GM23248 (cell line): ENCODE measurements around the gene UMAD1. TPM values are rescaled to one million over a fixed set of nuclear protein-coding genes. Genes with fewer than 3 reads are reported as not detected.

Source experiments
- DNase-seq: peaks from one replicate; pipeline ENCODE4 v3.0.0-alpha.2; 2015
- H2AFZ ChIP-seq: fragments of 200-600 bp; sonication (generic); 2 replicates; pipeline ENCODE4 v1.6.1; 2016; ENCODE audit warnings: antibody characterized with exemption
- H3F3A ChIP-seq: fragments of 200-600 bp; sonication (generic); 2 replicates; pipeline ENCODE4 v1.6.1; 2016; ENCODE audit warnings: mild to moderate bottlenecking, antibody characterized with exemption, mixed run types; ENCODE audit not compliant: insufficient read depth
- H3K27ac ChIP-seq: fragments of 200-600 bp; sonication (generic); 2 replicates; pipeline ENCODE4 v1.5.1; 2016; ENCODE audit warnings: mild to moderate bottlenecking
- H3K27me3 ChIP-seq: fragments of 200-600 bp; sonication (generic); replicated peaks from 2 replicates; pipeline ENCODE4 v1.6.1; 2016; ENCODE audit warnings: mild to moderate bottlenecking; ENCODE audit not compliant: insufficient read depth
- H3K36me3 ChIP-seq: fragments of 200-600 bp; sonication (generic); 2 replicates; pipeline ENCODE4 v1.6.1; 2016; ENCODE audit warnings: low read depth, mild to moderate bottlenecking
- H3K4me1 ChIP-seq: fragments of 200-600 bp; sonication (generic); 2 replicates; pipeline ENCODE4 v1.6.1; 2016; ENCODE audit warnings: mild to moderate bottlenecking; ENCODE audit not compliant: insufficient read depth
- H3K4me2 ChIP-seq: fragments of 200-600 bp; sonication (generic); one replicate; pipeline ENCODE4 v1.6.1; 2016; ENCODE audit warnings: mild to moderate bottlenecking; ENCODE audit not compliant: unreplicated experiment
- H3K4me3 ChIP-seq: fragments of 200-600 bp; sonication (generic); 2 replicates; pipeline ENCODE4 v1.5.1; 2016; ENCODE audit warnings: mild to moderate bottlenecking
- H3K79me2 ChIP-seq: fragments of 200-600 bp; sonication (generic); 2 replicates; pipeline ENCODE4 v1.6.1; 2016; ENCODE audit warnings: mild to moderate bottlenecking; ENCODE audit not compliant: insufficient read depth
- H3K9ac ChIP-seq: fragments of 200-600 bp; sonication (generic); 2 replicates; pipeline ENCODE4 v1.6.1; 2016; ENCODE audit warnings: mild to moderate bottlenecking
- H3K9me2 ChIP-seq: fragments of 200-600 bp; sonication (generic); 2 replicates; pipeline ENCODE4 v1.6.1; 2016; ENCODE audit warnings: mixed run types, mild to moderate bottlenecking, moderate library complexity; ENCODE audit not compliant: insufficient read depth
- H3K9me3 ChIP-seq: fragments of 200-600 bp; sonication (generic); one replicate; pipeline ENCODE4 v1.6.1; 2017; ENCODE audit warnings: low read depth
- H4K20me1 ChIP-seq: fragments of 200-600 bp; sonication (generic); 2 replicates; pipeline ENCODE4 v1.6.0; 2016; ENCODE audit not compliant: insufficient read depth
- EZH2 ChIP-seq: fragments of 200-600 bp; sonication (generic); IDR thresholded peaks from 2 replicates; pipeline ENCODE4 v1.6.1; 2018; ENCODE audit warnings: antibody characterized with exemption, mild to moderate bottlenecking; ENCODE audit not compliant: insufficient read depth, poor library complexity, severe bottlenecking
- EZH2phosphoT487 ChIP-seq: fragments of 200-600 bp; sonication (generic); IDR thresholded peaks from 2 replicates; pipeline ENCODE4 v1.6.1; 2018; ENCODE audit warnings: antibody characterized with exemption, moderate library complexity, mild to moderate bottlenecking, low read depth; ENCODE audit not compliant: insufficient read depth
- WGBS, 2 experiments: methylation state at CpG; one replicate each; pipeline ENCODE4 v1.1.6; 2015 to 2017; ENCODE audit warnings: low lambda C conversion rate in 2 of 2, low coverage in 1 of 2; ENCODE audit errors: missing lambda C conversion rate in 2 of 2; 5-methylcytosine and 5-hydroxymethylcytosine counted together
- in situ Hi-C: fragments of 300-500 bp; cut with MboI; formaldehyde crosslinking; loops from 2 replicates; pipeline ENCODE4 v1.15.0; 2020
- polyA plus RNA-seq: library from polyadenylated mRNA; unstranded; fragments of >200 nt; fragmentation: Nextera tagmentation; extraction: Ambion mirVana; gene quantifications from 2 replicates; pipeline ENCODE4 v1.2.1, GENCODE V29; 2016
- total RNA-seq: library from RNA; depleted of rRNA; stranded (reverse); fragments of >200 nt; shearing (Covaris generic); gene quantifications from 2 replicates; pipeline ENCODE4 v1.2.3, GENCODE V29; 2014

Gene UMAD1
- total and polyA plus RNA-seq, 2 experiments from 2014 or later = 11.8 to 18.6 TPM

GRCh38 chr7:7768977-7769709, 128.6 kb downstream of the UMAD1 start:
- Histone ChIP-seq H3K9ac (no peak overlapping the region), H3K4me2 (no peak overlapping the region), H3K79me2 (no peaks in the 10 kb centered on the region), H4K20me1 (no peaks in the 10 kb centered on the region), H3K9me3 (no peaks in the 10 kb centered on the region), H3F3A (no peaks in the 10 kb centered on the region), H3K36me3 (no peaks in the 10 kb centered on the region), H2AFZ (no peak overlapping the region), H3K4me3 (no peak overlapping the region), H3K9me2 (no peaks in the 10 kb centered on the region), H3K27ac (no peak overlapping the region), H3K27me3 (no peaks in the 10 kb centered on the region), H3K4me1 (0 out of 2 replicates have a peak, but pooled peaks cover 5% of the 10 kb centered on the region)
- 95 to 98% methylated on average over 5 of the region's 5 CpGs for WGBS, 2 experiments
- in situ Hi-C loops = no loop called here
- no peak for TF ChIP-seq EZH2phosphoT487
- no peak for TF ChIP-seq EZH2
- DNase-seq = no peak

- H2AFZ ChIP-seq = no peak overlapping the region
These were observed 129.4 kb downstream of the UMAD1 start for GRCh38 chr7:7769710-7770627.

GRCh38 chr7:7771452-7771851, 130.9 kb downstream of the UMAD1 start:
- Histone ChIP-seq H3K9me3 (no peaks in the 10 kb centered on the region), H3K4me3 (no peak overlapping the region), H3K4me2 (no peak overlapping the region), H3K4me1 (0 out of 2 replicates have a peak, but pooled peaks cover 5% of the 10 kb centered on the region), H3K27ac (no peak overlapping the region), H3K9ac (no peak overlapping the region), H3K27me3 (no peaks in the 10 kb centered on the region), H4K20me1 (no peaks in the 10 kb centered on the region), H3K79me2 (no peaks in the 10 kb centered on the region), H2AFZ (no peak overlapping the region), H3F3A (no peaks in the 10 kb centered on the region), H3K36me3 (no peaks in the 10 kb centered on the region), H3K9me2 (no peaks in the 10 kb centered on the region)
- TF ChIP-seq EZH2 (no peak), EZH2phosphoT487 (no peak)
- peak; percentile 9 for DNase-seq
- in situ Hi-C loops = no loop called here

More at GRCh38 chr7:7769710-7770627, 129.4 kb downstream of the UMAD1 start:
- H3K79me2 ChIP-seq = no peaks in the 10 kb centered on the region
- no peak for TF ChIP-seq EZH2phosphoT487
- no peak for TF ChIP-seq EZH2
- H3F3A ChIP-seq = no peaks in the 10 kb centered on the region
- no peak overlapping the region for H3K4me3 ChIP-seq
- H3K27ac ChIP-seq = no peak overlapping the region
- DNase-seq = no peak
- 96% methylated on average over 8 of the region's 8 CpGs for WGBS, 2 experiments
- in situ Hi-C loops = no loop called here
- H3K9me3 ChIP-seq = no peaks in the 10 kb centered on the region
- no peaks in the 10 kb centered on the region for H3K9me2 ChIP-seq
- no peaks in the 10 kb centered on the region for H3K36me3 ChIP-seq
- H3K4me1 ChIP-seq = 0 out of 2 replicates have a peak, but pooled peaks cover 5% of the 10 kb centered on the region
- H3K9ac ChIP-seq = no peak overlapping the region
- no peak overlapping the region for H3K4me2 ChIP-seq
- H4K20me1 ChIP-seq = no peaks in the 10 kb centered on the region
- H3K27me3 ChIP-seq = no peaks in the 10 kb centered on the region

GRCh38 chr7:7772397-7772821, 131.9 kb downstream of the UMAD1 start:
- TF ChIP-seq EZH2phosphoT487 (no peak), EZH2 (no peak)
- in situ Hi-C loops = no loop called here
- no peak for DNase-seq
- no peaks in the 10 kb centered on the region for H3K79me2 ChIP-seq
- H3K9me2 ChIP-seq = no peaks in the 10 kb centered on the region
- H3K36me3 ChIP-seq = no peaks in the 10 kb centered on the region
- H3K4me3 ChIP-seq = no peak overlapping the region
- 0 out of 2 replicates have a peak, but pooled peaks cover 5% of the 10 kb centered on the region for H3K4me1 ChIP-seq
- no peak overlapping the region for H2AFZ ChIP-seq
- no peak overlapping the region for H3K27ac ChIP-seq
- no peaks in the 10 kb centered on the region for H3F3A ChIP-seq
- no peaks in the 10 kb centered on the region for H3K27me3 ChIP-seq
- no peaks in the 10 kb centered on the region for H3K9me3 ChIP-seq
- no peak overlapping the region for H3K4me2 ChIP-seq
- WGBS, 2 experiments = 96 to 97% methylated on average over 6 of the region's 6 CpGs
- H3K9ac ChIP-seq = no peak overlapping the region
- no peaks in the 10 kb centered on the region for H4K20me1 ChIP-seq
